OCI-LY7 (cell line): ENCODE results near the gene OR51E2. TPM values are rescaled to one million over a fixed set of nuclear protein-coding genes. Genes with fewer than 3 reads are reported as not detected.

ENCODE experiments used
- BruUV-seq: library from RNA; stranded (reverse); fragments of 400-500 nt; replicated peaks from 2 replicates; lab custom pipeline; 2021; lab: Mats Ljungman, UMichigan
- CTCF ChIA-PET: fragments of 300-600 bp; sonication (Branson Sonifier 250); formaldehyde crosslinking; loops from one replicate; lab custom pipeline; 2022; ENCODE audit warnings: antibody characterized with exemption; ENCODE audit not compliant: unreplicated experiment; lab: Charles Lee
- POLR2A ChIA-PET: fragments of 300-600 bp; sonication (Branson Sonifier 250); formaldehyde crosslinking; loops from one replicate; lab custom pipeline; 2022; ENCODE audit warnings: antibody characterized with exemption; lab: Charles Lee
- DNase-seq: peaks from one replicate; pipeline ENCODE4 v3.0.0-alpha.2; 2015; ENCODE audit warnings: low spot score
- H2AFZ ChIP-seq: fragments of 200-600 bp; sonication (generic), shearing (Covaris generic); 2 replicates; pipeline ENCODE4 v1.6.1; 2014; ENCODE audit warnings: mild to moderate bottlenecking, antibody characterized with exemption, low read length, moderate library complexity
- H3K27ac ChIP-seq: fragments of 200-600 bp; sonication (generic); 2 replicates; pipeline ENCODE4 v1.5.1; 2014; ENCODE audit warnings: mixed run types, low read depth, mild to moderate bottlenecking, moderate library complexity, low read length, inconsistent platforms; ENCODE audit not compliant: poor library complexity, severe bottlenecking
- H3K36me3 ChIP-seq: fragments of 200-600 bp; sonication (generic); 2 replicates; pipeline ENCODE4 v1.6.1; 2014; ENCODE audit warnings: mild to moderate bottlenecking, antibody characterized with exemption, low read length, moderate library complexity, mixed read lengths; ENCODE audit not compliant: insufficient read depth
- H3K4me1 ChIP-seq: fragments of 200-600 bp; sonication (generic); 2 replicates; pipeline ENCODE4 v1.5.1; 2014; ENCODE audit warnings: mild to moderate bottlenecking, low read length; ENCODE audit not compliant: insufficient read depth, poor library complexity, severe bottlenecking
- H3K4me2 ChIP-seq: fragments of 200-600 bp; sonication (generic); 2 replicates; pipeline ENCODE4 v1.6.1; 2014; ENCODE audit warnings: mild to moderate bottlenecking, low read length
- H3K4me3 ChIP-seq: fragments of 200-600 bp; sonication (generic); 2 replicates; pipeline ENCODE4 v1.5.1; 2014; ENCODE audit warnings: mild to moderate bottlenecking, low read depth, low read length; ENCODE audit not compliant: poor library complexity, severe bottlenecking
- H3K79me2 ChIP-seq: fragments of 200-600 bp; sonication (generic); 2 replicates; pipeline ENCODE4 v1.6.1; 2016; ENCODE audit warnings: low read depth, mild to moderate bottlenecking, low read length, moderate library complexity, mixed read lengths; ENCODE audit not compliant: insufficient read depth
- H3K9me2 ChIP-seq: fragments of 200-600 bp; sonication (generic); 2 replicates; pipeline ENCODE4 v1.6.1; 2016; ENCODE audit warnings: mild to moderate bottlenecking, low read length, mixed read lengths; ENCODE audit not compliant: insufficient read depth
- H3K9me3 ChIP-seq: fragments of 200-600 bp; sonication (generic); 2 replicates; pipeline ENCODE4 v1.6.1; 2014; ENCODE audit warnings: mild to moderate bottlenecking, mixed run types, low read length, mixed read lengths
- H4K20me1 ChIP-seq: fragments of 200-600 bp; sonication (generic); 2 replicates; pipeline ENCODE4 v1.6.1; 2014; ENCODE audit warnings: mild to moderate bottlenecking, antibody characterized with exemption, low read length, moderate library complexity, mixed read lengths; ENCODE audit not compliant: insufficient read depth
- EZH2phosphoT487 ChIP-seq: fragments of 200-600 bp; sonication (generic); IDR thresholded peaks from 2 replicates; pipeline ENCODE4 v1.6.1; 2018; ENCODE audit warnings: low read depth, borderline replicate concordance, mild to moderate bottlenecking, mixed run types, antibody characterized with exemption, low read length, moderate library complexity, mixed read lengths
- intact Hi-C: fragments of 100-400 bp; cut with micrococcal nuclease; formaldehyde crosslinking; loops from one replicate; pipeline ENCODE4 v1.10.0; 2022; ENCODE audit not compliant: unreplicated experiment
- total RNA-seq, 2 experiments: library from RNA; depleted of rRNA in 1 of 2; stranded (reverse); fragments of >200 nt in 1 of 2; shearing (Covaris generic) in 1 of 2; gene quantifications; 2 replicates each; pipeline ENCODE4 v1.2.3, GENCODE V29; 2014 to 2022
- TF ChIP-seq, protein P1 (sequence below): fragments of 200-600 bp; sonication (generic); conservative IDR thresholded peaks from 2 replicates; pipeline ENCODE4 v1.5.1; 2014; ENCODE audit warnings: mild to moderate bottlenecking, antibody characterized with exemption, low read length, moderate library complexity, mixed read lengths

OR51E2 gene
- total RNA-seq, 2 experiments from 2014 or later, result not detected

DNA sequence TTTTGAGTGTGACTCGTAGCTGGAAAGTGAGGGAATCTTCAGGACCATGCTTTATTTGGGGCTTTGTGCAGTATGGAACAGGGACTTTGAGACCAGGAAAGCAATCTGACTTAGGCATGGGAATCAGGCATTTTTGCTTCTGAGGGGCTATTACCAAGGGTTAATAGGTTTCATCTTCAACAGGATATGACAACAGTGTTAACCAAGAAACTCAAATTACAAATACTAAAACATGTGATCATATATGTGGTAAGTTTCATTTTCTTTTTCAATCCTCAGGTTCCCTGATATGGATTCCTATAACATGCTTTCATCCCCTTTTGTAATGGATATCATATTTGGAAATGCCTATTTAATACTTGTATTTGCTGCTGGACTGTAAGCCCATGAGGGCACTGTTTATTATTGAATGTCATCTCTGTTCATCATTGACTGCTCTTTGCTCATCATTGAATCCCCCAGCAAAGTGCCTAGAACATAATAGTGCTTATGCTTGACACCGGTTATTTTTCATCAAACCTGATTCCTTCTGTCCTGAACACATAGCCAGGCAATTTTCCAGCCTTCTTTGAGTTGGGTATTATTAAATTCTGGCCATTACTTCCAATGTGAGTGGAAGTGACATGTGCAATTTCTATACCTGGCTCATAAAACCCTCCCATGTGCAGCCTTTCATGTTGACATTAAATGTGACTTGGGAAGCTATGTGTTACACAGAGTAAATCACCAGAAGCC lies 42.9 kb downstream of the OR51E2 start:
- ChIA-PET CTCF (no interaction called here), POLR2A (no interaction called here)
- TF ChIP-seq, protein P1, sequence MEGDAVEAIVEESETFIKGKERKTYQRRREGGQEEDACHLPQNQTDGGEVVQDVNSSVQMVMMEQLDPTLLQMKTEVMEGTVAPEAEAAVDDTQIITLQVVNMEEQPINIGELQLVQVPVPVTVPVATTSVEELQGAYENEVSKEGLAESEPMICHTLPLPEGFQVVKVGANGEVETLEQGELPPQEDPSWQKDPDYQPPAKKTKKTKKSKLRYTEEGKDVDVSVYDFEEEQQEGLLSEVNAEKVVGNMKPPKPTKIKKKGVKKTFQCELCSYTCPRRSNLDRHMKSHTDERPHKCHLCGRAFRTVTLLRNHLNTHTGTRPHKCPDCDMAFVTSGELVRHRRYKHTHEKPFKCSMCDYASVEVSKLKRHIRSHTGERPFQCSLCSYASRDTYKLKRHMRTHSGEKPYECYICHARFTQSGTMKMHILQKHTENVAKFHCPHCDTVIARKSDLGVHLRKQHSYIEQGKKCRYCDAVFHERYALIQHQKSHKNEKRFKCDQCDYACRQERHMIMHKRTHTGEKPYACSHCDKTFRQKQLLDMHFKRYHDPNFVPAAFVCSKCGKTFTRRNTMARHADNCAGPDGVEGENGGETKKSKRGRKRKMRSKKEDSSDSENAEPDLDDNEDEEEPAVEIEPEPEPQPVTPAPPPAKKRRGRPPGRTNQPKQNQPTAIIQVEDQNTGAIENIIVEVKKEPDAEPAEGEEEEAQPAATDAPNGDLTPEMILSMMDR, result no peak
- no peak for TF ChIP-seq EZH2phosphoT487
- Histone ChIP-seq H4K20me1 (no peaks in the 10 kb centered on the region), H3K9me2 (no peaks in the 10 kb centered on the region), H3K4me1 (no peaks in the 10 kb centered on the region), H2AFZ (no peak overlapping the region), H3K36me3 (no peaks in the 10 kb centered on the region), H3K27ac (no peak overlapping the region), H3K4me2 (no peak overlapping the region), H3K79me2 (no peaks in the 10 kb centered on the region), H3K4me3 (no peak overlapping the region), H3K9me3 (no peaks in the 10 kb centered on the region)
- intact Hi-C loops, result no loop called here
- DNase-seq, result no peak
- BruUV-seq, result no TSS peak

DNA sequence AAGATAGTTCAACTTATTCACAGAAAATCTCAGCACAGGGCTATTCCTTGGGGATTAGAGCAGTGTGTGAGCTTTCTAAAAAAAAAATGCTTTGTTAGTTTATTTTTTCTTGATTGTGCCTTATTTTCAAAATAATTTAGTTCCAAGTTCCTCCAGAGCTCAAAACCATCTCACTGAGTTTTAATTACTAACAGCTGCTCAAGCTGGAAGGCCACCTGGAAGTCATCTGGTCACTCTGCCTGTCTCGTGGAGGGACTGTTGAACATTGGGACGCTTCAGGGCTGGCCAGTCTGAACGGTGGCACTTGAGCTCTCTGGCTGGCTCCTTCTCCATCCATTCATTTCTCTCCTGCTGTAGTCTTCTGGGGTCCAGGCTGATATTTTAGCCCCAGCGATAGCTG lies 49.9 kb downstream of the OR51E2 start:
- TF ChIP-seq, protein P1, result no peak
- TF ChIP-seq EZH2phosphoT487, result no peak
- no peaks in the 10 kb centered on the region for H3K9me3 ChIP-seq
- H3K4me3 ChIP-seq, result no peak overlapping the region
- H3K9me2 ChIP-seq, result no peaks in the 10 kb centered on the region
- H2AFZ ChIP-seq, result no peak overlapping the region
- H4K20me1 ChIP-seq, result no peaks in the 10 kb centered on the region
- BruUV-seq, result no TSS peak
- H3K4me2 ChIP-seq, result no peak overlapping the region
- no peak overlapping the region for H3K27ac ChIP-seq
- H3K4me1 ChIP-seq, result no peaks in the 10 kb centered on the region
- no peaks in the 10 kb centered on the region for H3K36me3 ChIP-seq
- ChIA-PET POLR2A (no interaction called here), CTCF (no interaction called here)
- no peaks in the 10 kb centered on the region for H3K79me2 ChIP-seq
- intact Hi-C loops, result no loop called here
- no peak for DNase-seq

DNA sequence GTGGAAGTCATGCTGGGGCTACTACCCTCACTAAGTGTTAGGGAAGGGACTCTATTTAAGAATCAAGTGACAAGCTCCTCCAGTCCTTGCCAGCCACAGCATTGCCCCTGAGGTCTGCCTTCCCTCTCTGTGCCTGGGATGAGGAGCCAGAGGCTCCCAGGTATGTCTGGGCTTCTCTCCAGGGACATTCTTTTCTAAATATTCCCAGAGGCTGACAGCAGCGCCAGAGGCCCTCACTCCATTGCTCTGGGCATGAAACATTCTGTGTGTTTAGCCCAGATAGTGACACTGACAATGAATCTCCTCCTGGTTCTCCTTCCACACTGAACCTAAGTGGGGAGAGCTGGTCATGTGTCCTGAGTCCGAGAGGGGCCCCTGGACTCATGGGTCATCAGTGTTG lies 51.7 kb downstream of the OR51E2 start:
- ChIA-PET POLR2A (no interaction called here), CTCF (no interaction called here)
- Histone ChIP-seq H3K9me3 (no peaks in the 10 kb centered on the region), H3K27ac (no peak overlapping the region), H3K4me1 (no peaks in the 10 kb centered on the region), H3K4me3 (no peak overlapping the region), H3K4me2 (no peak overlapping the region), H3K9me2 (no peaks in the 10 kb centered on the region), H2AFZ (no peak overlapping the region), H3K79me2 (no peaks in the 10 kb centered on the region), H3K36me3 (no peaks in the 10 kb centered on the region), H4K20me1 (no peaks in the 10 kb centered on the region)
- DNase-seq, result no peak
- no TSS peak for BruUV-seq
- no peak for TF ChIP-seq EZH2phosphoT487
- TF ChIP-seq, protein P1, result no peak
- intact Hi-C loops, result no loop called here
